NT2/D1 (cell line): ENCODE data around the gene GPSM1.

Experiments used
- SUZ12 ChIP-seq: IDR thresholded peaks from 2 replicates; pipeline ENCODE4 v1.6.1; 2011; ENCODE audit not compliant: insufficient read length, insufficient read depth; ENCODE audit errors: extremely low read depth
- YY1 ChIP-seq: IDR thresholded peaks from 2 replicates; pipeline ENCODE4 v1.6.1; 2011; ENCODE audit not compliant: insufficient read length, insufficient read depth

GRCh38 chr9:136329211-136329627, 1.9 kb downstream of the GPSM1 start:
- TF ChIP-seq SUZ12, result no peak
- no peak for TF ChIP-seq YY1
